ENCODE data around the gene ABI3BP. TPM values are rescaled to one million over a fixed set of nuclear protein-coding genes. Genes with fewer than 3 reads are reported as not detected.
"Not testable (repeated sequence)": the region's sequence is repeated elsewhere in the genome, so short reads cannot be mapped to it uniquely, and the experiment has no call there.

ABI3BP gene
- total RNA-seq, 1 experiment from 2014 or later: 0.15 TPM

GRCh38 chr3:100947119-100947518 lies 46.1 kb downstream of the ABI3BP start:
- ATAC-seq (no peak), DNase-seq (ENCODE audit: low read depth, low spot score) (no peak)
- Histone ChIP-seq H3K9me2 (ENCODE audit: insufficient read depth) (0 out of 2 replicates have a peak, but pooled peaks cover 3% of the 10 kb centered on the region), H3K9me3 (ENCODE audit: control insufficient read depth in 1 of 2, insufficient read depth in 1 of 2, low read depth in 1 of 2, low read length in 2 of 2) (no peaks in the 10 kb centered on the region), H3K4me2 (ENCODE audit: low read length) (no peak overlapping the region), H3K9ac (ENCODE audit: low read length) (no peak overlapping the region), H3K27ac (ENCODE audit: low read depth, low read length) (no peak overlapping the region), H3K4me3 (replicated peaks in 1 of 2; ENCODE audit: low read depth in 1 of 2, low read length in 2 of 2) (no peak overlapping the region), H3K27me3 (ENCODE audit: insufficient read depth, low read length) (no peaks in the 10 kb centered on the region), H3K79me2 (ENCODE audit: insufficient read depth, low read length) (no peaks in the 10 kb centered on the region), H3K36me3 (ENCODE audit: control insufficient read depth in 1 of 2, insufficient read depth in 2 of 2, low read length in 2 of 2) (no peaks in the 10 kb centered on the region), H4K20me1 (ENCODE audit: insufficient read depth) (no peaks in the 10 kb centered on the region), H2AFZ (ENCODE audit: low read depth, low read length, poor library complexity, severe bottlenecking) (peak overlapping the region; percentile 80), H3K4me1 (ENCODE audit: control insufficient read depth in 1 of 2, insufficient read depth in 2 of 2, low read length in 2 of 2) (no peaks in the 10 kb centered on the region)
- ChIA-PET RAD21 (ENCODE audit: low non-redundant PET in 1 of 2, low total read pairs in 2 of 2, uncharacterized antibody in 2 of 2, unreplicated experiment in 2 of 2) (no interaction called here), POLR2A (no interaction called here), CTCF (no interaction called here)
- BruUV-seq (replicated peaks): no TSS peak
- intact Hi-C loops (cut with micrococcal nuclease): no loop called here
- TF ChIP-seq ZNF274 (IDR thresholded peaks at IDR 0.05; ENCODE audit: low read depth, low read length) (no peak), POLR2AphosphoS5 (IDR thresholded peaks at IDR 0.05; ENCODE audit: low read depth, low read length) (no peak), YY1 (IDR thresholded peaks at IDR 0.05; ENCODE audit: extremely low read depth, insufficient replicate concordance, low read depth, low read length) (no peak), EZH2phosphoT487 (IDR thresholded peaks at IDR 0.05; ENCODE audit: borderline replicate concordance) (no peak), CEBPB (IDR thresholded peaks at IDR 0.05; ENCODE audit: low read depth) (no peak), ATF3 (IDR thresholded peaks at IDR 0.05) (no peak), SRF (IDR thresholded peaks at IDR 0.05; ENCODE audit: low read depth) (no peak), MAX (IDR thresholded peaks at IDR 0.05) (no peak), CBX3 (IDR thresholded peaks at IDR 0.05; ENCODE audit: low read depth) (no peak), REST (IDR thresholded peaks at IDR 0.05; ENCODE audit: low read depth) (no peak), EZH2 (IDR thresholded peaks at IDR 0.05) (no peak), SIN3A (IDR thresholded peaks at IDR 0.05; ENCODE audit: low read depth) (no peak), TCF7L2 (IDR thresholded peaks at IDR 0.05; ENCODE audit: borderline replicate concordance, extremely low read depth, insufficient read depth, insufficient read length) (no peak), ZBTB33 (IDR thresholded peaks at IDR 0.05; ENCODE audit: extremely low read depth, insufficient replicate concordance, low read length) (no peak)

- intact Hi-C loops (cut with micrococcal nuclease); H3K79me2 ChIP-seq (ENCODE audit: insufficient read depth, low read length); BruUV-seq (replicated peaks); CTCF ChIA-PET; H3K9me2 ChIP-seq (ENCODE audit: insufficient read depth); H3K4me2 ChIP-seq (ENCODE audit: low read length); H3K4me3 ChIP-seq (replicated peaks in 1 of 2; ENCODE audit: low read depth in 1 of 2, low read length in 2 of 2); H3K27me3 ChIP-seq (ENCODE audit: insufficient read depth, low read length); DNase-seq (ENCODE audit: low read depth, low spot score); H4K20me1 ChIP-seq (ENCODE audit: insufficient read depth); H3K4me1 ChIP-seq (ENCODE audit: control insufficient read depth in 1 of 2, insufficient read depth in 2 of 2, low read length in 2 of 2); H3K27ac ChIP-seq (ENCODE audit: low read depth, low read length); POLR2A ChIA-PET; H3K36me3 ChIP-seq (ENCODE audit: control insufficient read depth in 1 of 2, insufficient read depth in 2 of 2, low read length in 2 of 2); H3K9ac ChIP-seq (ENCODE audit: low read length); H2AFZ ChIP-seq (ENCODE audit: low read depth, low read length, poor library complexity, severe bottlenecking); RAD21 ChIA-PET (ENCODE audit: low non-redundant PET in 1 of 2, low total read pairs in 2 of 2, uncharacterized antibody in 2 of 2, unreplicated experiment in 2 of 2); ATAC-seq; H3K9me3 ChIP-seq (ENCODE audit: control insufficient read depth in 1 of 2, insufficient read depth in 1 of 2, low read depth in 1 of 2, low read length in 2 of 2): not testable (repeated sequence)
These were observed 47.1 kb downstream of the ABI3BP start for GRCh38 chr3:100946096-100946495.
